Left renal cortex interstitium (tissue), 4 donors: ENCODE measurements around the gene RALGPS1. TPM values are rescaled to one million over a fixed set of nuclear protein-coding genes. Genes with fewer than 3 reads are reported as not detected.

Source experiments
- DNase-seq, 4 donors: peaks; one replicate each; pipeline ENCODE4 v3.0.0-alpha.2; 2013; ENCODE audit warnings: low read depth in 4 of 4, low spot score in 2 of 4, missing footprints in 1 of 4
- polyA plus RNA-seq, 4 donors: library from polyadenylated mRNA; unstranded; fragments of 120-200 nt; gene quantifications; one replicate each; pipeline ENCODE4 v1.2.1, GENCODE V29; 2013; ENCODE audit not compliant: insufficient read length in 4 of 4

The RALGPS1 gene
- polyA plus RNA-seq, 4 donors = 18.8 to 30.8 (median 25.2) TPM

DNA sequence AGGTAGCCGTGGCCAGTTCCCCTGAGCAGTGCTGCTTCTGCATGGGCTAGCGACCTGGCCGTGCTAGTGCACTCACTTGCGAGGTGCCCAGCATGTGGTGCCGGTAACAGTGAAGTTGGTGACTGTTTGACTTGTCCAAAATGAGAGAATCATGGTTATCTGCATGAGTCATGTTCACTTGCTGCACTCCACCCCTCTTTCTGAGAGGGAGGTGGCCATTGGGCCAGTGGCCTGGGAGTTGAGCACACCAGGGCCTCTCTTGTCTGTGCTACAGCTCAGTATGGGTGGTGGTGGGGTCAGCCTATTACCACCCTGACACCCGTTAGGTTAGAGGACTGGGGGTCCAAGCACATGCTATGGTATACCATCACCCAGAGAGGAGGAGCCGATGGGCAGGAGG lies 294.6 kb downstream of the RALGPS1 start:
- no peak for DNase-seq

DNA sequence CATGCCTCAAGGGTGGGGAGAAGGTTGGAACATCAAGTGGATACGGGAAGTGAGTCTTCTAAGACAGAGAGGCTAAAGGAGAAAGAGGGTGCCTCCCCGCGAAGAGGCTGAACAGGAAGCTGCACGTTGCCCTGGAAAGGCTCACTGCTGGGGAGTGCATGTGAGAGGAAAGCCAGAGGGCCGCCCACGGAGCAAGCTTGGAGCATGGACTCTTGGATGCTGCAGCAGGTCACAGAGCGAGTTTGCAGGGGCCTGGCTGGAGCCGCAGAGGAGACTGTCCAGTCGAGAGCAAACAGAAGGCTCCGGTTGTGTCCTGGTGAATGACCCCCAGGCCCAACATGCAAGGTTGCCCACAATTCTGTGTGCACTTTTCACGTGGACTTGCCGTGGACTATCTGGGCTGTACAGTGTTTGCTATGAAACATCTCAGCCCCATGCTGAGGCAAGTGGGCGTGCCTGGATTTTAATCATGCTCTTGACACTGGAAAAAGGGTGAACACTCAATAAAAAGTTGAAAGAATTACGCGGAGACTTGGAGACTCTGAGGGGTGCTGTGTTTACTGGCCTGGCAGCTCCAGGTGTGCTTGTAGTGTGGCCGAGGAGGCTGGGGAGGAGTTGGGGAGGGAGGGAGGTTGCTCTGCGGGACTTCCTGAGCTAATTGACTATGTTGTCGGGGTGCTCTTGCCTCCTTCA lies 295.5 kb downstream of the RALGPS1 start:
- no peak for DNase-seq

DNA sequence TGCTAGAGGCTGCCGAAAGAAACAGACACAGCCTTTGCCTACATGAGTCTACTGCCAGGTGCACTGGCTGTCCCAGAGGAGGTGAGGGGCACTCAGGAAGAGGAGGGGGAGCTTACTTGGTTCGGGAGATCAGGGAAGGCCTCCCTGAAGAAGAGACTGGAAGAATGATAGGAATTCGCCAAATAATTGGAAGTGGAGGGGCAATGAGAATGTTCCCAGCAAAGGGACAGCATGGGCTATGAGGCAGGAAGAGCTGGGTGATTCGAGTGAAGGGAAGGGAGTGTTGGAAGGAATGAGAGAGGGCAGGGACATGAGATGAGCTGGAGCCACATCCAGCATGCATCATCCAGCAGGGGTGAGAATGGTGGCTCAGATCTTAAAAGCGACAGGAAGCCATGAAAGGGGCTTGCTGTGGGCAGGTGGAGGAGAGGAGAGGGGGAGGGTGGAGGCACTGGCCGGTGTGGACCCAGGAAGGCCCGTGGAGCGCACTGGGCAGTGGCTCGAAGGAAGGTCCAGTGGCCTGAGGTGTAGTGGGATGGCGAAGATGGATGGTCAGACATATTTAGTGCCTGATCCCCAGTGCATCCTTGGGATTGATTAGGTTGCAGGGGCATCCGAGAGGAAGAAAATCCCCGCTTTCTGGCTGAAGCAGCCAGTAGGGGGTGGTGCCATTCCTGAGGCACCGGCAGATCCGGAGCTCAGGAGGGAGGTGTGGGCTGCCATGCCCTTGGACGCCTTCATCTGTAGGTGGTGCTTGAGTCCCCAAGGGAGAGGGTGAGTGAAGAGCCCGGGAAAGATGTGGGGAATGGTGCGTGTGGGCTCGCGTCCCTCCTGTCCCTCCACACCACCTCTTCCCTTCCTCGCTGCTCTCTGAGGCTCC lies 296.5 kb downstream of the RALGPS1 start:
- DNase-seq = no peak

DNA sequence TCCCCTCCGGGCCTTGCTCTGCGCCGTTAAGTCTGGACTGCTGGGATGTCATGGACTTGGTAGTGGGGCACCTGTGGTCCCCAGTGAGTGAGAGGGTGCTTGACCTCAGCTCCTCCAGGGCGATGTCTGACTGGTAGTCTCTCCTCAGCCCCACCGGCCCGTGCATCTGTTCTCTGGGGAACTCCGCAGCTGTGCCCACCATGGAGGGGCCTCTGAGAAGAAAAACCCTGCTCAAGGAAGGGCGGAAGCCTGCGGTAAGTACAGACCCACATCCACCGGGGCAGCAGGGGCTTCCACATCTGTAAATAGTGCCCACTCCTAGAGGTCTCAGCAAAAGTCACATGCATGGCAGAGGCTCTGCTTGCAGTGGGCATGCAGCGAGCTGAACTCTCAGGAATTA lies 297.4 kb downstream of the RALGPS1 start:
- no peak for DNase-seq

DNA sequence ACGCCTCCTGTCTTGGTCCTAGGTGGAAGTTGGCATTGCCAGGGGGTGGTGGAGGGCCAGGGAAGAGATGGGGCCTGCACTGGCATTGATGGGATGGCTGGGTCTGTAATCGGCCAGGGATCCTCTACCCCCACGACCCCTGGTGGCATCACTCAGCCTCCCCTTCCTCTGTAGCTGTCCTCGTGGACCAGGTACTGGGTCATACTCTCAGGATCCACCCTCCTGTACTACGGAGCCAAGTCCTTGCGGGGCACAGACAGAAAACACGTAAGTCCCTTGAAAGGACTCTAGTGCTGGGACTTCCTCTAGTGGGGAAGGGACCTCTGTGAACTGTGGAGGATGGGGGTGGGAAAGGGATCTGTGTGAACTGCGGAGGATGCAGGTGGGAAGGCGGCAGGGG lies 297.9 kb downstream of the RALGPS1 start:
- no peak for DNase-seq

DNA sequence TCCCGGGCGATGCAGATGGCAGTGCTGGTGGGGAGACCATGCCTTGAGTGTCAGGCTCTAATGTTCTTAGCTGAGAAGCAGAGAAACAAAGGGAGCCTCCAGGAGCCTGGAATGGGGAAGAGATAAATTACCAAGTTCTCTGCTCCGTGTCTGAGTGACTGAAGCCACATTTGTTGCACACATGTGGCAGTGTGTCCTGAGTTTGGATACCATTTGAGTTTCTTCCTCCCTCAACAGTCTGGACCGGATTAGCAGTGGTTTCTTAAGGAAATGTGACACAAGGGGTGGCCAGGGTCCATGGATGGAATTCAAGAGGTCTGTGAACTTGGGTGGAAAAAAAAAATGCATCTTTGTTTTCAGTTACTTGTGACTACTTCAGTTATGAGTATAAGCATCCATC lies 299.3 kb downstream of the RALGPS1 start:
- no peak for DNase-seq

DNA sequence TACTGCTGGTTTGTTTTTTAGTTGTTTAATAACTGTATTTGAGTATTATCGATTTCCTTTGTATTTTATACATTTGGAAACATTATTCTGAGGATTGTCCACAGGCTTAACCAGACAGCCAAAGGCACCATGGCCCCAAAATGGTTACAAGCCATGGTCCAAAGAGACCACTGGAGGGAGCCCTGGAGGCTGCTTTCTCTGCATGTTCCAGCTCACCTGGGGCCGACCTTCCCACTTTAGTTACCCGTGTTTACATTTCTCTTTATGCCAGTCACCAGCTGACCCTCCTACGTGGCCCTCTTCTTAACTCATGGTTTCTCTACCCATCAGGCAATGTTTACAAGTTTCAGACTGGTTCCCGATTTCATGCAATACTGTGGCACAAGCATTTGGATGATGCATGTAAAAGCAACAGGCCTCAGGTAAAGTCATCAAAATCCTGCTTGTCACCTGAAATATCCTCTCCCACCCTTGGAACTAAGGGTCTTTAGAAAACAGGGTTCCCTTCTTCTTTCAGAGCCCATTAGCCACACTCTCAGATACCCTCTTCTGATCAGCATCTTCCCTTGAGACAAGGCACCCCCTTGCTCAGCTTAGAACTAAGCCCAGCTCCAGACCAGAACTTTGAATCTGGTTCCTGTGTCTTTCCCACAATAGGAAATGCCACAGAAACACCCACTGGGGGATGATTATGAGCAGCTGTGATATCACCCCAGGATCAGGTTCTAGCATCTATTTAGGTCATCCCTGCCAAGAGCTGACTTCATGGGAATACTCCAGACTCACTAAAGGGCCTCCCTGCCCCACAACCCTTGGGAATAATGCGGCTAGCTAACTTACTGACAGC lies 300.1 kb downstream of the RALGPS1 start:
- peak in 1 of 4 donors; percentile 54 for DNase-seq

DNA sequence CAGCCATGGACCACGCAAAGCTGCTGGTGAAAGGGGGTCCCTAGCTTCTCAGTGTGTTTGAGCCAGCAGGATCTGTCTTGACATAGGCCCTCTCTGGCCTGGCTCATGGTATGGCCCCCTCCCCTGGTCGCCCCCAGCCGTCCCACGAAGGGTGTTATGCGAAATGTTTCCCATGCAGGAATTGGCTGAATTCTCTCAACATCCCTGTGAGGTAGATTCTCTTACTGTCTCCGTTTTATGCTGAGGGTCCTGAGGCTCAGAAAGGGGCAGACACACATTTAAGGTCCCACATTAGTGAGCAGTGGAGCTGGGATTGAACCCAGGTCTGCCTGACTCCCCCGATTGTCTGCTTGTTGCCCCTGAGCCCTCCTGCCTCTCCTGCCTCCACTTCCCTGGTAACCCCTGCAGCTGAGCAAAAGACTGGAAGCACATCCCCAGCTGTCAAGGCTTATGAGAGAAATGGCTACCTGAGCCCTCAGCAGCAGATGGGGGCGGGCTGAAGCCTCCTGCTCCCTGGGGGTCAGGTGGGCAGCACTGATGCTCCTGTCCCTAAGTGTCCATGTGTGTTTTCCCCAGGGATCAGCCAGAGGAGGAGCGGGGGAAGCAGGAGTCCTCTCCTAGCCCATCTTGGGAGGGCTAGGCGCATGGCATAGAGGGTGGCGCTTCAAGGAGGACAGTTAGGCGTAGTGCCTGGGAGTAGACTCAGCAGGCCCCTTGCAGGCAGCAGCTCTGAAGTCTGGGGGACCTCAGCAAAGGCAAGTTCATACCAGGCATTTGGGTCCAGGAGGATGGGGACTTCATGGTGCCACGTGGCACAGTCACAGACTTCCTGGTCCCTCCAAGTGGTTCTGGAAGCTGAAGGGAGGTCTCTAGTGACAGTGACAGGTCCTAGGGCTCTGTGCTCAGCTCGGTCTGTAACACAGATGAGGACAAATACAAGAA lies 301.0 kb downstream of the RALGPS1 start:
- DNase-seq = no peak

DNA sequence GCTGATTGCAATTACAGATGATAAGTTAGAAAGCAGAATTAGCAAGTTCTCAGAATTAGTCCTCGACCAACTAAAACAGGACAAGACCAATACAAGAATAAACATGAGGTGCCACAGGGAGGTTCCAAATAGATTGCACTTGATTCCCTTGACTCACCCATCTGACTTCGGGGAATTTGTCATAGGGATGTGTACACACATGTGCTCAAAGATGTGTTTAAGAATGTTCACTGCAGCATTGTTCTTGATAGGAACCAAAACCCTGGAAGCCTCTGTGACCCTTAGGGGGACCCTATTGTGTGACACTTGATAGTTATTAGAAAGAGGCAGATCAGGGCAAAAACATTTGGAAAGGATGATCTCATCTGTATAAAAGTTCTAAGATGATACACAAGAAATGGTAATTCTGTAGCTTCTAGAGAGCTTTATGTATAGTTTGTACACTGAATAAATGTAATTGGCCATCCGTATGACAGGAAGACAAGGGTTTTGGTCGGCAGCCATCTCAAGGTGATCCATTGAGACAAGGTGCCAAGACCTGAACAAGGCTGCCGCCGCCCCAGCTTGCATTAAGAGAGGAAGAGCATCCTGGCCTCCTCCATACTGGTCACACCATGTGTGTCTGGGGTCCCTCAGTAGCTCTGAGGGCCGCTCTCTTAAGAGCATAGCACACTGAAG lies 301.8 kb downstream of the RALGPS1 start:
- DNase-seq = no peak

DNA sequence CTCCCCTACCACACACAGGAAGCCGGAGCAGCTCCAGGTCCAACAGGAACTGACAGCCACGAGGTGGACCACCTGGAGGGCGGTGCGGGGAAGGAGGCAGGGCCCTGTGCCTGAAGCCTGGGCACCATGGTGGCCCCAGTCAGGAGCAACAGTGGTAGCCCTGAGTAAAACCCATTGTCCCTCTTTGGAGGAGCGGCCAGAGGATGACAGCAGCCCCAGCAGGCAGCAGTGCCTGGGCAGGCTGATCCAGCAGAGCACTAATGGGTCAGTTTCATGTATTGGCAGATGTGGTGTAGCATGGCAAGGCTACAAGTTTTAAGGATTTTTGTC lies 302.3 kb downstream of the RALGPS1 start:
- DNase-seq = no peak

DNA sequence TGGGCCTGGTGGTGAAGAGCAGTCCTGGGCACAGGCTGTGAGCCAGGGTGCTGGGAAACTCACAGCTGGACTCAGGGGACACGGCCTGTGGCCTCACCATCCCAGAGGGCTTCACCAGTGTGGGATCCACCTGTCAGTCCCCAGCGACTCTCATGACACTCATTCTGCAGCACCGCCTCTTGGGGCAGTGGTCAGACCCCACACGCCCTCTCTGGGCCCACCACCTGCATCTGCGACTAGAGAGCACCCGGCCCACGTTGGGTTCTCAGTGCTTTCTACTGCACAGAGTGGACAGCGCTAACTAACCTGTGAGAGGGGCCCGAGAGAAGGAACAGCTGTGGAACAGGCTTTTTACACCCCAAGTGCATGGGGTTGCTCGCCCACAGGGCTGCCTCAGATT lies 304.2 kb downstream of the RALGPS1 start:
- no peak for DNase-seq

DNA sequence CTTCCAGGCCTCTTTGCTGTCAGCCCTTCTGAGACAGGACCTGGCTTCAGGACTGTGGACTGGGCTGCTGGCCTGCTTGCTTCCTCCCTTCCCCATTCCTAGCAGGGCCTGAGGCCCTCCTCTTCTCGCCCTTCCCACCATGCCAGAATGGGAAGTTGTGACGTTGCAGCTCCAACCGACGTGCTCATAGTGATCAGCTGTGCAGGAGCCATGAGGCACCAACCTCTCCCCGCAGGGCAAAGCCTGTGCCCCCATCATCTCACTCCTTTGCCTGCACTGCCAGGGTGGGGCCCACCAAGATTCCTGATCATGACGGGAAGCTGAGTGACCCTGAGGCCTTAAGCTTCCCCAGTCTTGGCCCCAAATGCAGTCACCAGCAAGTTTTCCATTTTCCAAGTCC lies 304.9 kb downstream of the RALGPS1 start:
- DNase-seq = no peak

DNA sequence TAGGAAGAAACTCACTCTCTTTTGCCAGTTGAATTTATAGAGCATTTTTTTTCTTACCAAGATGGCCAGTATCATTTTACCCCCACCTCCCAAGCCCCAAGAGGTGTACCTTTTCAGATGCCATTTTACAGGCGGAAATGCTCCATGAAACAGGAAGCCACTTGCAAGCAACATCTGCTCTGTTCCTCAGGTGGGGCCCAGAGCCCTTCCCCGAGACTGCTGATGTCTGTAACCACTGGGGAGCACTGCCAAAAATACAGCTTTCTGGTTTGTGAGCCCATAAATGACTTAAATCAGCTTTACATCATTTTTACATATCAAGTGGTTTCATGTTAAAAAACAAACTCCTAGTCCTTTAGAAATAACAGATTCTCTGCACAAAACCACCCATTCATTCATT lies 307.1 kb downstream of the RALGPS1 start:
- DNase-seq = no peak

DNA sequence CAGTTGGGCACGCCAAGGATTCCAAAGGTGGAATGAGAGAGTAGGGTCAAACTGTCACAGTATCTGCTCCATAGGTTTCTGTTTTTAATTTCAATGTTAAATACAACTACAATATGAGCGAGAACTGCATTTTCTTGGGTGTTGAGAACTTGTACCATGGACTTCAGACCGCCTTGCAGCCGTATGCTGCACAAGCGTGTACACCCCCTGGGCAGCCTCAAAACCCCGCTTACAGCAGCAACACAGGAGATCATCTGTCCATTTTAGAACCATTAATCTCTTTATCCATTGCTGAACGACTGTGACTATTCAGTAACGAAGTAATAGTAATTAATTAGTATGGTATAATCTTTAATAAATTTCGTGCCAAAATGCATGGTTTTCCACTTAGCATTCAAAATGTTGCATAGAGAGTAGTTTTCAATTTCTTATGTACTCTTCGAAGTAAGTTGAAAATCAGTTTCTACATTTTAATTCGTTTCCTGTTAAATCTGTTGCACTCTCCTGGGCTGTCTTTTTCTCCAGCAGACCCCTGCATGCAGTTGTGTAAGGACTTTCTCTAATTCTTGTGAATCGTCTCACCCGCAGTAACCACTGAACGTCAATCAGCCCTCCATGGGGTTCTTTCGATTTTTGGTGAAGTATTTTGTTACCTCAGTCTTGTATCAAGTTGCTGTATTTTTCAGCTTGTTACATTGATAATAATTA lies 308.0 kb downstream of the RALGPS1 start:
- no peak for DNase-seq

DNA sequence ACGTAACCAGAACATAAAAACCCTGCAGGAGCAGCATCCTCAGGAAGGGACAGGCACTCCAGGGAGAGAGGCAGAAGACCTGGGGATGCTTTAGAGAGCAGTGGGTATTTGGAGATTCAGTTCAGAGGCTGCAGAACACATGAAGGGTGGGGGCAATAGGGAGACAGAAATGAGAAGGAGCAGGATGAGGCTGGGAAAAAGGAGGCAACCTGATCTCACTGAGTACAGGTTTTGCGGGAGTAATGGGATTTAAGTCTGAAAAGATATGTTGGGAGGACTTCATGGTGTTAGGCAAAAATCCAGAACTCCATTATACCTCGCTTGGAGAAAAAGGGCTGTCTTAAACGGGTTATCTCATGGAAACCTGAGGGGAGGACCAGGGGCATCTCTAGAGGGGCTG lies 308.7 kb downstream of the RALGPS1 start:
- DNase-seq = no peak

DNA sequence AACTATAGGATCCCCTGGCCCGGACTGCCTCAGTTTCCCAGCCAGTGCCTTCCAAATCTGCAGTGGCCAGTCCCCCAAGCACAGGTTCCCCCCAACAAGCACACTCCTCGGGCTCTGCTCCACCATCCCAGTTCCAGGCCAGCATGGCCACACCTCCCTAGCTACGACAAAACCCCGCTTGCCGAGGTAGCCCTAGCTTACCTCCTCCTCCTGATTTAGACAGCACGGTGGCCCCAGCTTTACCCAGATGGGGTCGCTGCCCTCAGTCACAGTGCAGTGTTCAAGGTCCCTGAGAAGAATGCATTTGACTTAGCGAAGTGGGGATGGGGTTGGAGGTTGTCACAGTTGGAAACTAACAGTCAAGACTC lies 309.2 kb downstream of the RALGPS1 start:
- DNase-seq = no peak

DNA sequence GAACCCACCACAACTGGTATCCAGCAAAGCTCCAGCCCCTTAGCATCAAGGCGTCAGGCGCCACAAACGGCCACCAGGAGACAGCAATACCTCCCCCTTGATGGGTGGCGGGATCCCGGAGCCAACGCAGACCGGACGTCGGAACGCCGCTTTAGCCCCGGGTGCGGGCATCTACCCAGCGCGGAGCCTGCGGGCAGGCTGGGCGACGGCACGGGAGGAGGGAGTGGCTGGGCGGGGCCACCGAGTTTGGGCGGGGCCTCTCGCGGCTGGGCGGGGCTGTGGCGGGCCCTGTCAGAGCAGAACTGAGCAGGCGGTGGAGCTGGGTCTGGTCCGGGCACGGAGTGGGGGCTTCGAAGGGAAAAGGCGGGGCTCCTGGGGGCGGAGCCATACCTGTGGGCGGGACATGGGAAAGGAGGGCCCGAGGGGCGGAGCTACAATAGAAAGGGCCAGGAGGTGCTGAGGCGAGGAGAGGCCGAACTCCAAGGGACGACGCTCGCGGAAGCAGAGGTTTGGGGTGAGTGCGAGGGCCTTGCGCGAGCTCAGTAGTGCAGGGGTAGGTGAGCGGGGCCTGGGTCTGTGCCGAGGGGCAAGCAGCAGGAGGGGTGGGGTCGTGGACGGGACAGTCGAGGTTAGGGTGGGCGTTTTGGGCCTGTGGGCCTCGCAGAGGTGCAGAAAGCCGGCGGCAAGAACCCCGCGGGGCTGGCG lies 309.7 kb downstream of the RALGPS1 start:
- DNase-seq = peak; percentile 70 to 83 (median 74)
